ENCODE data around the gene HSD11B1. TPM values are rescaled to one million over a fixed set of nuclear protein-coding genes. Genes with fewer than 3 reads are reported as not detected.
A peak's percentile ranks its signal among the peaks of the same experiment; 100 is the strongest.
"Not testable (repeated sequence)": the region's sequence is repeated elsewhere in the genome, so short reads cannot be mapped to it uniquely, and the experiment has no call there.

The HSD11B1 gene
- total RNA-seq, 1 donor: 0.10 TPM

- peaks cover 39% of the 10 kb centered on the region for H3K4me1 ChIP-seq (ENCODE audit: insufficient read depth, low read length)
- H3K4me3 ChIP-seq (ENCODE audit: low read length): peak overlapping the region; percentile 33
- H3K27me3 ChIP-seq (ENCODE audit: insufficient read depth, low read length): peaks cover 59% of the 10 kb centered on the region
- H3K9me3 ChIP-seq (ENCODE audit: low read depth, low read length): no peaks in the 10 kb centered on the region
These were observed 29.0 kb upstream of the HSD11B1 start for GRCh38 chr1:209675565-209676154.

DNA sequence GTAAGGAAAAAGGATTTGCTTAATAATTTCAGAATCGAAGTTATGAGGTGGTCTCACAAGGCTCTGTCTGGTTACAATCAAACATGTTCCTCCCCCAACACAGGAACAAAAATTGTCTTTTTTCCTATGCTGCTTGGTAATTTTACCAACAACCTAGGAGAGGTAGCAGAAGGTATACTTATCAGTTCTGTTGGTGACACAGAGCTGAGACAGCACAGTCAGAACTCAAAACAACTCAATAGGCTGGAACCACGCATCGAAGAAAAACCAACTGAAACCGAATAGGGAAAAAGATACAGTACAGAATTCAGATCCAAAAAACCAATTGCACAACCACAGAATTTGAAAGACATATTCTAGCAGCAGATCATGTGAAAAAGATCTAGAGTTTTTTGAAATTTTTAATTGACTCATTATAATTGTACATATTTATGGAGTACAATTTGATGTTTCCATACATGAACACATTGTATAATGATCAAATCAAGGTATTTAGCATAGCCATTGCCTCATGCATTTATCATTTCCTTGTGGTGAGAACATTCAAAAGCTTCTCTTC lies 25.6 kb upstream of the HSD11B1 start:
- Histone ChIP-seq H3K4me3 (ENCODE audit: low read length) (no peak overlapping the region), H3K4me1 (ENCODE audit: insufficient read depth, low read length) (peaks cover 23% of the 10 kb centered on the region), H3K9me3 (ENCODE audit: low read depth, low read length) (no peaks in the 10 kb centered on the region), H3K27me3 (ENCODE audit: insufficient read depth, low read length) (peaks cover 87% of the 10 kb centered on the region)

GRCh38 chr1:209685821-209686220 lies 18.8 kb upstream of the HSD11B1 start:
- H3K4me3 ChIP-seq (ENCODE audit: low read length): no peak overlapping the region
- H3K4me1 ChIP-seq (ENCODE audit: insufficient read depth, low read length): peaks cover 12% of the 10 kb centered on the region
- no peaks in the 10 kb centered on the region for H3K9me3 ChIP-seq (ENCODE audit: low read depth, low read length)
- peaks cover 34% of the 10 kb centered on the region for H3K27me3 ChIP-seq (ENCODE audit: insufficient read depth, low read length)

DNA sequence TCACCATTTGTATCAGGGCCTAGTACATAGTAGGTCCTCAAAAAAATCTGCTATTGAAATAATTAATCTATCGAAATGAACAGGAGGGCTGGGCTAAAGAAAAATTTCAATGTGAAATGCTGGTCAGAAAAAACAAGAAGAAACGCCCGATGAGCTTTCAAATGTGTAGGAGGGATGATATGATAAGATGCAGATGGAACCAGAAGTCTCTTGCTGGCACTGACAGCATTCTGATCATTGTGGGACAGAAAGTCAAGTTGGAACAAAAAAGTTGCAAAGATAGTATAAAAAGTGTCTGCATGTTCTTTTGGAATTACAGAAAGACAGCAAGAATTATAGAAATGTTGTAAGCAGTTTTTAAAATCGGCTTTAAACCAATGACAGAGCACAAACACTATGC lies 18.3 kb upstream of the HSD11B1 start:
- Histone ChIP-seq H3K27me3 (ENCODE audit: insufficient read depth, low read length) (peaks cover 29% of the 10 kb centered on the region), H3K4me1 (ENCODE audit: insufficient read depth, low read length) (peaks cover 12% of the 10 kb centered on the region), H3K4me3 (ENCODE audit: low read length) (no peak overlapping the region), H3K9me3 (ENCODE audit: low read depth, low read length) (no peaks in the 10 kb centered on the region)

- peaks cover 9% of the 10 kb centered on the region for H3K27me3 ChIP-seq (ENCODE audit: insufficient read depth, low read length)
- peaks cover 17% of the 10 kb centered on the region for H3K4me1 ChIP-seq (ENCODE audit: insufficient read depth, low read length)
- H3K4me3 ChIP-seq (ENCODE audit: low read length): no peak overlapping the region
- H3K9me3 ChIP-seq (ENCODE audit: low read depth, low read length): no peaks in the 10 kb centered on the region
These were observed 15.9 kb upstream of the HSD11B1 start for GRCh38 chr1:209688746-209689234.

- H3K9me3 ChIP-seq (ENCODE audit: low read depth, low read length): no peaks in the 10 kb centered on the region
- no peak overlapping the region for H3K4me3 ChIP-seq (ENCODE audit: low read length)
- peaks cover 17% of the 10 kb centered on the region for H3K4me1 ChIP-seq (ENCODE audit: insufficient read depth, low read length)
- peaks cover 6% of the 10 kb centered on the region for H3K27me3 ChIP-seq (ENCODE audit: insufficient read depth, low read length)
These were observed 15.2 kb upstream of the HSD11B1 start for GRCh38 chr1:209689477-209689876.

DNA sequence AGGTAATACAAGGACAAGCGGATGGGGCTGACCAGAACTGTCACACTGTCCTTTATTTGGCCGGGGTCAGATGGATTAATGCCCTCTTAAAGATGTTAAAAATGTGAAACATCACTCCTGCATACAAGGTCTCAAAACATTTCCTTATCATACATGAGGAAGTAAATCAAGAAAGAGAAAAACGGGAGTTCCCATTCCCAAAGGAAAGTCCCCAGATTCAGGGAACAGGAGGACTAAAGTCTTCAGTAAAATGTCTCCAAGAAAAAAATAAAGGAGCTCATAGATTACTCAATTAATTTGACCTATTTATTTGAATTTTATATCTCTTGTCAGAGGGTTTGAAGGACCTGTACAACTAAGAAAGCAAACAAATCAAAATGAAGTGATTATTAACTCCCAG lies 13.4 kb upstream of the HSD11B1 start:
- no peak overlapping the region for H3K4me3 ChIP-seq (ENCODE audit: low read length)
- H3K4me1 ChIP-seq (ENCODE audit: insufficient read depth, low read length): peaks cover 5% of the 10 kb centered on the region
- H3K9me3 ChIP-seq (ENCODE audit: low read depth, low read length): no peaks in the 10 kb centered on the region
- H3K27me3 ChIP-seq (ENCODE audit: insufficient read depth, low read length): no peaks in the 10 kb centered on the region

GRCh38 chr1:209692296-209692695 lies 12.3 kb upstream of the HSD11B1 start:
- Histone ChIP-seq H3K4me3 (ENCODE audit: low read length) (no peak overlapping the region), H3K4me1 (ENCODE audit: insufficient read depth, low read length) (peaks cover 5% of the 10 kb centered on the region), H3K27me3 (ENCODE audit: insufficient read depth, low read length) (no peaks in the 10 kb centered on the region), H3K9me3 (ENCODE audit: low read depth, low read length) (no peaks in the 10 kb centered on the region)

- Histone ChIP-seq H3K4me1 (ENCODE audit: insufficient read depth, low read length) (peaks cover 5% of the 10 kb centered on the region), H3K4me3 (ENCODE audit: low read length) (no peak overlapping the region), H3K27me3 (ENCODE audit: insufficient read depth, low read length) (no peaks in the 10 kb centered on the region), H3K9me3 (ENCODE audit: low read depth, low read length) (no peaks in the 10 kb centered on the region)
These were observed 11.7 kb upstream of the HSD11B1 start for GRCh38 chr1:209692745-209693504.

DNA sequence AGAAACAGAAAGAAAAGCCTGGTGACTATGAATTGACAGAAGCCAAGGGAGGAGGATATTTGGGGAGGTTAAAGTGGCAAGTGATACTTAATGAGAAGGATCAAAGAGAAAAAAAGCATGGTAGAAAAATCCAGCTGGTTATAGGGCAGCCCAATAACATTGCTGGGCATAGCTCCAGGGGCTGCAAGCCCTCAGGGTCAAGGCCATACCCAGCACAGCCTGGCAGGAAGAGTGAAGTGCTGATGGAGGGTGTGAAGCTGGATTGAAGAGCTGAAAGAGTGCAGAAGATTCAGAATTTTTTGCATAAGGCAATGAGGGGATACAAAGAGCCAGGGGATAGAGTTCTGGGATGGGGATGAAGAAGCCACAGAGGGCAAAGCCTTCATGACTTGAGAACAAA lies 8.0 kb upstream of the HSD11B1 start:
- H3K9me3 ChIP-seq (ENCODE audit: low read depth, low read length): no peaks in the 10 kb centered on the region
- no peaks in the 10 kb centered on the region for H3K27me3 ChIP-seq (ENCODE audit: insufficient read depth, low read length)
- no peak overlapping the region for H3K4me3 ChIP-seq (ENCODE audit: low read length)
- peaks cover 5% of the 10 kb centered on the region for H3K4me1 ChIP-seq (ENCODE audit: insufficient read depth, low read length)

DNA sequence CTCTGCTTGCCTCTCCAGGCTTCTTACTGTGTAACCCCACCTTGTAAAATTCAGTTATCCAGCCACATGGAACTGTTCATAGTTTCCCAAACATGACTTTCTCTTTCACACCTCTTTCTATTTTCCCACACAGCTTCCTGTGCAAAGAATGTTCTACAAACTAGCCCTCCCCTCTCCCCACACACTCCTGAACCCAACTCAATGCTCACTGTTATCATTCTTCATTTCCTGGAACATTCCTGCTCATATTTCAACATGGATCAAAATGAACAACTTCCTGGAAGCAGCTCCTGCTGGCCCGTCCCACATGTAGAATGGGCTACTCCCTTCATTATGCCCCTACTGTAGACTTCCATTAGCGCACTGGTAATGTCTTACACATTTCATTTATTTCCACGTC lies 7.5 kb upstream of the HSD11B1 start:
- Histone ChIP-seq H3K4me1 (ENCODE audit: insufficient read depth, low read length) (peaks cover 5% of the 10 kb centered on the region), H3K27me3 (ENCODE audit: insufficient read depth, low read length) (no peaks in the 10 kb centered on the region), H3K4me3 (ENCODE audit: low read length) (no peak overlapping the region), H3K9me3 (ENCODE audit: low read depth, low read length) (no peaks in the 10 kb centered on the region)

DNA sequence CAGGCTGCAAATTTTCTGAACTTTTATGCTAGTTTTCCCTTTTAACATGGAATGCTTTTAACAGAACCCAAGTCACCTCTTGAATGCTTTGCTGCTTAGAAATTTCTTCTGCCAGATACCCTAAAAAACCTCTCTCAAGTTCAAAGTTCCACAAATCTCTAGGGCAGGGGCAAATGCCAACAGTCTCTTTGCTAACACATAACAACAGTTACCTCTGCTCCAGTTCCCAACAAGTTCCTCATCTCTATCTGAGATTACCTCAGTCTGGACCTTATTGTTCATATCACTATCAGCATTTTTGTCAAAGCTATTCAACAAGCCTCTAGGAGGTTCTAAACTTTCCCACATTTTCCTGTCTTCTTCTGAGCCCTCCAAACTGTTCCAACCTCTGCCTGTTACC lies 4.0 kb upstream of the HSD11B1 start:
- not testable (repeated sequence) for H3K4me3 ChIP-seq (ENCODE audit: low read length); H3K9me3 ChIP-seq (ENCODE audit: low read depth, low read length)

GRCh38 chr1:209702832-209703231 lies 1.8 kb upstream of the HSD11B1 start:
- Histone ChIP-seq H3K27me3 (ENCODE audit: insufficient read depth, low read length) (no peaks in the 10 kb centered on the region), H3K4me1 (ENCODE audit: insufficient read depth, low read length) (peaks cover 15% of the 10 kb centered on the region), H3K4me3 (ENCODE audit: low read length) (no peak overlapping the region), H3K9me3 (ENCODE audit: low read depth, low read length) (no peaks in the 10 kb centered on the region)

More for the DNA sequence above, 4.0 kb upstream of the HSD11B1 start:
- H3K4me1 ChIP-seq (ENCODE audit: insufficient read depth, low read length): peaks cover 15% of the 10 kb centered on the region
- not testable (repeated sequence) for H3K27me3 ChIP-seq (ENCODE audit: insufficient read depth, low read length)

- Histone ChIP-seq H3K4me3 (ENCODE audit: low read length) (no peak overlapping the region), H3K4me1 (ENCODE audit: insufficient read depth, low read length) (peaks cover 15% of the 10 kb centered on the region), H3K9me3 (ENCODE audit: low read depth, low read length) (no peaks in the 10 kb centered on the region), H3K27me3 (ENCODE audit: insufficient read depth, low read length) (no peaks in the 10 kb centered on the region)
These were observed 677 bp upstream of the HSD11B1 start for GRCh38 chr1:209703834-209704504.

- no peaks in the 10 kb centered on the region for H3K9me3 ChIP-seq (ENCODE audit: low read depth, low read length)
- no peaks in the 10 kb centered on the region for H3K27me3 ChIP-seq (ENCODE audit: insufficient read depth, low read length)
- peaks cover 15% of the 10 kb centered on the region for H3K4me1 ChIP-seq (ENCODE audit: insufficient read depth, low read length)
- H3K4me3 ChIP-seq (ENCODE audit: low read length): no peak overlapping the region
These were observed 470 bp downstream of the HSD11B1 start for GRCh38 chr1:209705033-209705598.

All from mononuclear cell (primary cell).